GM21390 (cell line): Measurements from ENCODE around the gene EIF2S1.
A peak's percentile ranks its signal among the peaks of the same experiment; 100 is the strongest.
"Not testable (repeated sequence)": the region's sequence is repeated elsewhere in the genome, so short reads cannot be mapped to it uniquely, and the experiment has no call there.

Experiments used
- ATAC-seq: cut with Tn5 transposase; IDR thresholded peaks from one replicate; pipeline ENCODE4 v1.9.1; 2021; ENCODE audit not compliant: unreplicated experiment

EIF2S1 gene

DNA sequence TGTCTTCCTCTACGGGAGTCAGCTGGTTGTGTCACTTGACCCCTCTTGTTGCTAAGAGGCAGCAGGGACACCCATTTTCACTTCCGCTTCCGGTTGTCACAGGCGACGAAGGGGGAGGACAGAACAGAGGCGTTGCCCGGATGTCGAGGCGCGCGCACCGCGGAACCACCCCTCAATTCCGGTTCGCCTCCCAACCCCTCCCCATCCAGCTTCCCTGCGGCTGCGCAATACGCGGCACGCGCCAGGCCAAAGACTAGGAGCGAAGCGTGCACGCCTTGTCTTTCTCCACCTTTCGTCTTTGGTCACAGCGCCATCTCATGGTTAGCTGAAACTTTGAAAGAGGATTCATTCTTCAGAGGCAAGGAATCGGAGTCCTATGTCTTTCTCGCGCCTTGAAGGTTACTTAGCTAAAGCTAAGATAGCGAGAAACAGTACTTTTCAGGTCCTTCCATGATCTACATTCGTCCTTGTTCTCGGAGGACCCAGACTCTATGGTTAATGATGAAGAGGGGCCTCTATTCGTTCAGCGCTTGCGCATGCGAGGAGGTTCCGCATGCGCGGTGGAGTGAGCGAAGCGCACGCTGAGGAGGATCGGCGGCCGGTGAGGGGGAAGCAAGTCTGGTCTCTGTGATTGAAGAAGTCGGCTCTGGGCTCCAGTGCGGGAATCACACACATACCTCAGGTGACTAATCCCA, at the start of gene EIF2S1, which contains the start of gene ATP6V1D:
EIF2S1 (plus strand) TSS at position 554 of the 695 bp plus-strand sequence. CDS start 4,440 bp downstream, outside the sequence.
ATP6V1D (minus strand) TSS at position 30 of the 695 bp plus-strand sequence. CDS start 106 bp downstream, outside the sequence.
- ATAC-seq, result peak; percentile 87

DNA sequence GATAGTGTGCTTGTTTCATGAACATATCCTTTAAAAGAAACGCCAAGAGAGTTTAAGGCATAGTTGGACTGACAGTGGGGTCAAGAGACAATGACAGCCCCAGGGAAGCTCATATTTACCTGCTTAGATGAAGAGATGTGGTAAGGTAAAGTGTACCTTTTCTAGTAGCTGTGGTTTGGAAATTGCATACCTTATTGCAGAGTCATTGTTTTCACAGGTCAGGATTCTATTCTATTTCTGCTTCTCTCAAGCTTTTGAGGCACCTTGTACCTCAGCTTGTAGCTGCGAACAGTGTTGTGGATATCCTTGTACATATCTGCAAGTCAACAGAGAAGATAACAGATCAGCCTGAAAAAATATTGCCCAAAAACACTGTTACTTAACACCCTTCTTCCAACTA, 48.3 kb upstream of the EIF2S1 start:
- ATAC-seq, result no peak

DNA sequence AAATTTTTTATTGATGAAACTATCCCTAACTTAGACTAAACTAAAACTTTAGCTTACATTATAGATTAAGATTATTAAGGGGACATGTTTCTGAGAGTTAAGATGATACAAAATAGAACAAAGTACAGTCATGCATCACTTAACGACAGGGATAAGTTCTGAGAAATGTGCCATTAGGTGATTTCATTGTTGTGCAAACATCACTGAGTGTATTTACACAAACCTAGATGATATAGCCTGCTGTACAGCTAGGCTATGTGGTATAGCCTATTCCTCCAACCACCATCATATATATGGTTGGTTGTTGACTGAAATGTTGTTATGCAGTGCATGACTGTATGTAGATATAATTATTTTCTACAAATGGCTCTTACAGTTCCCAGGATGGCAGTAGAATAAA, 47.0 kb upstream of the EIF2S1 start:
- no peak for ATAC-seq

DNA sequence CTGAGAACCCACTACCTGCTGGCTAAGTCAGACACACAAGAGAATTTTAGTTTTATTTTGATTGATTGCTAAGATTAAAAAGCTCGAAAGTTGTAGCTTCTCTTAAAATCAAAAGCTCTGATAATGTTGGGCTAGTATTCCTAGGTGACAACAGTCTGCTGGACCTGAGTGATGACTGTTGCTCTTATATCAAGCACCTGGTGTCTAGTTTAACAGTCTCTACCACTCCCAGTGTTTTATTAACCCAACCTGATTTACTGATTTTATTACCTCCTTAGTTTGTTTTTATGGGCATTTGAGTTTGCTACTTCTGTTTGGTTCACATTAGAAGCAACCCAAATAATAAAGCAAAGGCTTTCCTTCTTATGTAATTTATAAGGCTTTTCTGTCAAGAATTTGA, 42.3 kb upstream of the EIF2S1 start:
- no peak for ATAC-seq

DNA sequence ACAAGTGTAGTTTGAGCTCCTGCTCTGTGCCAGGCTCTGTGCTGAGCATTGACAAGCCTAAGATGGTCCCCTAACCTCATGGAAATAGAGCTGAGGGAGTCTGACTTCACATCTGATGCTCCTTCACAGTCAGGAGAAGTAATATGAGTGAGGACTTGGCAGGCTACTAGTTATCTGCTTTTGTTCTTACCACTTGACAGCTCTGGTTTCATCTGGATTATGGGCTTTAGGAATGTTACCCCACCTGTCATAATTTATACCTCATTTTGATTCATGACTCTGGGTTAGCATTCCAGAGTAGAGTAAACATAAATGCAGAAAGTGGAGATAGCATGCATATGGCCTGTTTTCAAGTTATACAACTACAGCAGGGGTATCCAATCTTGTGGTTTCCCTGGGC, 41.0 kb upstream of the EIF2S1 start:
- no peak for ATAC-seq

DNA sequence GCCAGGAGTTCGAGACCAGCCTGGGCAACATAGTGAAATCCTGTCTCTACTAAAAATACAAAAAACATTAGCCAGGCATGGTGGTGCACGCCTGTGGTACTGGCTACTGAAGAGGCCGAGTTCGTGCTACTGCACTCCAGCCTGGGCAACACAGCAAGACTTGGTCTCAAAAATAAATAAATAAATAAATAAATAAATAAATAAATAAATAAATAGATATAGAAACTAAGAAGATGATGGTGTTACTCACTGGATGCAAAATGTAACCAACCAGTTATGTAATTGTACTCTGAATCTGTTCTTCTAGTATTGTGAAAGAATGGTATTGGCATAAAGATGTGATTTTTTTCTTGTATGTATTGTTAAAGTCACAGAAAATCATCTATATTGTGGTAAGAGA, 30.5 kb upstream of the EIF2S1 start:
- not testable (repeated sequence) for ATAC-seq

DNA sequence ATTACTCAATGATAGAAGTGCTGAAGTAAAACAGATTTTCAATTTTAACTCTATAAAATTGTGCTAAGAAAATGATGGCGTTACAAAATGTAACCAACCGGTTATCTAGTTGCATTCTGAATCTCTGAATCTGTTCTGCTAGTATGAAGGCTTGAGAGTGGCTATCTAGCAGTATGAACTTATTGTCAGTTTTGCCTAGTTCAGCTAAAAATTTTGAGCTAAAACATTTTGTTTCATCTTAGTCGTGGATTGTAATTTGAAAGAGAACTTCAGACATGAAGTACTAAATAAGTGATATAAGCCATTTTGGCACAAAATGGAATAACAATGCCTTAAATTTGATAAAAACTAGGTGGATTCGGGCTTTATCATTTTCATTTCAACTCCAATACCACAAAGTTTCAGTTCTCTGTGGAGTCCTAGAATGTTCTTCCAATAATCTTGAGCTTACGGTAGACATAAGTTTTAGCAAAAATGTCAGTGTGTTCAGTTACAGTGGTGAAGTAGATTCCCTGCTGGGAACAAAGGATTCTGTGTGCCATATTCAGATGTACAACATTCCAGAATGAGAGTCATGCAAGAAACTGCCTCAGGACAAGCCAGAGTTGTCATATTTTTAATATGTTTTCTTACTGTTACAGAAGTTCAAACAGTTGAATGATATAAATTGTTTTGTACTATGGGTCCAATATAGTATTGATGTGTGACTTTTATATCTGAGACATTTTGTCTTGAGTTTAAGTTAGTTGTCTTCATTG, 28.6 kb upstream of the EIF2S1 start:
- ATAC-seq, result no peak

DNA sequence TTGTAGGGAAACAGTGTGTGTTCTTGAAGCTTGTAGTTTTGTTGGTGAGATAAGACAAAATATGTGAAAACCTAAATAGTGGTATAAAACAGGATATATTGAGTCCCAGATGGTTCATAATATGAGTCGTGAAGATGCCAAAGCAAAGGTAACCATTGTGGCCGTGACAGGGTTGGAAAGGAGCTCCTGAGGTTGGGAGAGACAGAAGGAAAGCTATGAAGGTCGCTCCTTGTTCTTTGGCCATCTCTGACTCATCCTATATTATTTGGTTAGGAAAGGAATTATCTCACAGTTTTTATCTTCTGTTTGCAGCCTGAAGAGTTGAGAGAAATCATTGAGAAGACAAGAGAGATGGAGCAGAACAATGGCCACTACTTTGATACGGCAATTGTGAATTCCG, 27.7 kb upstream of the EIF2S1 start:
- no peak for ATAC-seq

DNA sequence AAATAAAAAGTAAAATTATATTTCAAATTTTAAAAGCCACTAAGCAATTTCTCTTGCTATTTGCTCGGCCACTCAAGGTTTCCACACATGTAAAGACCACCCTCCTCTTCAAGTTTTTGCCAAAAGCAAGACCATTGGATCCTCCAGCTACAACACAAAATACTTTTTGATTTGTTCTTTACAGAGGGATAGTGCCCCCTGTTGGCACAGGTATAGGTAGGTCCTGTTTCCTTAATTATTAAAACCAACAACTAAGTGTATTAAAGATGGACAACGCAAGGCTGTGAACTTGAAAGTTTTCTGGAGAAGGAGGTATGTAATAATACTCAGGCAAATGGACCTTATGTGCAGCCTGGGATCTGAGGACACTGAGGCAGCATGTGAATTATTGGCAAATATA, 24.3 kb upstream of the EIF2S1 start:
- ATAC-seq, result no peak

DNA sequence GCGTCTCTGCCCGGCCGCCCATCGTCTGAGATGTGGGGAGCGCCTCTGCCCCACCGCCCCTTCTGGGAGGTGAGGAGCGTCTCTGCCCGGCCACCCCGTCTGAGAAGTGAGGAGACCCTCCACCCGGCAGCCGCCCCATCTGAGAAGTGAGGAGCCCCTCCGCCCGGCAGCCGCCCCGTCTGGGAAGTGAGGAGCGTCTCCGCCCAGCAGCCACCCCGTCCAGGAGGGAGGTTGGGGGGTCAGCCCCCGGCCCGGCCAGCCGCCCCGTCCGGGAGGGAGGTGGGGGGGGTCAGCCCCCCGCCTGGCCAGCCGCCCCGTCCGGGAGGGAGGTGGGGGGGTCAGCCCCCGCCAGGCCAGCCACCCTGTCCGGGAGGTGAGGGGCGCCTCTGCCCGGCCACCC, 18.9 kb upstream of the EIF2S1 start:
- not testable (repeated sequence) for ATAC-seq

DNA sequence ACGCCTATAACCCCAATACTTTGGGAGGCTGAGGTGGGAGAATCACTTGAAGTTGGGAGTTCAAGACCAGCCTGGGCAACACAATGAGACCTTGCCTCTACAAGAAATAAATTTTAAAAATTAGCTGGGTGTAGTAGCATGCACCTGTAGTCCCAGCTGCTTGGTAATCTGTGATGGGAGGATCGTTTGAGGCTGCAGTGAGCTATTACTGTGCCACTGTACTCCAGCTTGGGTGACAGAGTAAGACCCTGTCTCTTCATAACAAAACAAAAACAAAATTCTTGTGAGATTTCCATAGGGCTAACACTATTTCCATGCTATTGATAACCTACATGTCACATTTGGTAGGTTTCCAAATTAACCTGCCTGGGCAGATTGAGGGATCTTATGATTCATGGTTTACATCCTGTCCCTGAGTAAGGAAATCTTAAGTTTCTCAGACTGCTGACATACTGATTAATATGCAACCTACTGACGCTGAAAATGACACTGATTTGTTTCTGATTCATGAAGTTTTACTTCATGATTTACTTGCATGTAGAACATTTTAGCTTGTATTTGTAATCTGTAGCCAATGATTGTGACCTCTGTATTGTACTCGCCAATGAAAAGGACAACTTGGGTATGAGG, 16.4 kb upstream of the EIF2S1 start:
- no peak for ATAC-seq

DNA sequence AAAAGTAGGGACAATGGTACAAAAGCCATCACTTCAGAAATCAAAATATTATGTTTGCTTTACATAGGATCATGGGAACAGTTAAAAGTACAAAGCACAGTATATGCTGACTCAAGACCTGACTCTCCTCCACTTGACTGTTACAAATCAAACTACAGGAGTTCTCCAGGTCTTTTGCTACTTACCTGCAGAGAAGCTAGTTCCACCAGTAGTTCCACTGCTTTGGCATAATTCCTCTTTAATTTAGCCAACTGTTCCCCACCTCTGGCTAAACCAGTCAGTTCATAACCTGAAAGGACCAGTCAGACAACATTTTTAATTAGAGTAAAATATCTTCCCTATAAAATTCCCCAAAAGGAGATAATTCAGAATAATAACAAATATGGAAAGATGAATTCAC, 14.5 kb upstream of the EIF2S1 start:
- no peak for ATAC-seq

DNA sequence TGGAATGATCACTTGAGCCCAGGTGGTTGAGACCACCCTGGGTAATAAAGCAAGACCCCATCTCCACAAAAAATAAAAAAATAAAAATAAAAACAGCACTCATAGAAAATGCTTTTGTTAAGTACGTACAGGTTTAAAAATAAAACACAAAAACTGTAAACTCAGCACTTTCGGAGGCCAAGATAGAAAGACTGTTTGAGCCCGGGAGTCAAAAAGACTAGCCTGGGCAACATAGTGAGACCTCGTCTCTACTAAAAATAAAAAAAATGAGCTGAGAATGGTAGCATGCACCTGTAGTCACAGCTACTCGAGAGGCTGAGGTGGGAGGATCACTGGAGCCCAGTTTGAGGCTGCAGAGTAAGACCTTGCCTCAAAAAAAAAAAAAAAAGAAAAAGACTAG, 8.1 kb upstream of the EIF2S1 start:
- no peak for ATAC-seq

DNA sequence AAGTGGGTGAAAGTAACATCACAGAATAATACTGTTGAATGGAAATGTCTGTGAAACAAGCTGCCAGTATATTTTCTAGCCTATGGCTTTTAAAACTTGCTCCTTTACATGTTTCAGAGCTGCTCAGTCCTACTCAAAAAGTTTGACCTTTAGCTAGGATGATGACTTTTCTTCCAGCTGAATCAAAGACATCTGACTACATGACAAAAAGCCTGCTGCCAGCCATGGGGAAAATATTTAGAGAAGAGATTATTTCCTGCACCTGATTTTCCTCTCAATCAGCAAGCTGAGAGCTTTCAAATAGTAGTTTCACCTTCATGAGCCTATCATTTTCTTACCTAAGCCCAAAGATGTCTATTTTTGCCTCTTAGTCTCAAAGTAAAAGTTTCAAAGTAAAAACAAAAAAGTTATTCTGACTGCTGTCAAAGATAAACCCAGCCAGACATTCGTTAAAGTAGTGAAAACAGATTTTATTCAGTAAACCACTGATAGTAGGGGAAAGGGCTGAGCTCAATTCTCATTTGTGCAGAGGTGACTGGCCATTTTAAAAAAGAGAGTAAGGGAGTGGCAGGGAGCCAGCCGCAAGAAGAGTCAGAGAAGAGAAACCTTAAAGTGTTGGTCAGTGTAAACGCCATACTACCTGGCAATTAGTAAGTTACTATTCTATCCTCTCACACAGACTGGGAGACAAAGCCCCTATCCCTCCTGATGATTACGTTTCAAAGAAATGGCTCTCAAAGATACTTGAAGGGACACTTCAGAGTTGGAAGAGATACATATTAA, 2.8 kb upstream of the EIF2S1 start:
- ATAC-seq, result no peak

DNA sequence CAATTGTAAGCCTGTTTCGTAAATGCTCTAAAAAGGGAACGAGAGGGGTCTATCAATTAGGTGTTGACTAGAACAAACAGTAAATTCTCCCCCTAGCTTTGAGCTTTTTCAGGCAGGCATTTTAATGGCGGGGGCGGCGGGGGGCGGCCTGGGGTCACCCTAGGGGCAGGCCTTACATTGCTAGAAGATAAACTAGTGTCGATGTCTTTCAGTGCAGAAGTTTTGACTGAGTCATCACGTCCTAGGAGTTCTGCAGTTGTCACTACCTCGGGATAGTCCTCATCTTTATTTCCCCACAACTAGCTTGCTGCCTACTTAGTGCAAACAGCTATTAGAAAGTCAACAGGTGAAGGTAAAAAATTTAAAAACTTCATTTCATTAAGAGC, 2.2 kb upstream of the EIF2S1 start:
- no peak for ATAC-seq

DNA sequence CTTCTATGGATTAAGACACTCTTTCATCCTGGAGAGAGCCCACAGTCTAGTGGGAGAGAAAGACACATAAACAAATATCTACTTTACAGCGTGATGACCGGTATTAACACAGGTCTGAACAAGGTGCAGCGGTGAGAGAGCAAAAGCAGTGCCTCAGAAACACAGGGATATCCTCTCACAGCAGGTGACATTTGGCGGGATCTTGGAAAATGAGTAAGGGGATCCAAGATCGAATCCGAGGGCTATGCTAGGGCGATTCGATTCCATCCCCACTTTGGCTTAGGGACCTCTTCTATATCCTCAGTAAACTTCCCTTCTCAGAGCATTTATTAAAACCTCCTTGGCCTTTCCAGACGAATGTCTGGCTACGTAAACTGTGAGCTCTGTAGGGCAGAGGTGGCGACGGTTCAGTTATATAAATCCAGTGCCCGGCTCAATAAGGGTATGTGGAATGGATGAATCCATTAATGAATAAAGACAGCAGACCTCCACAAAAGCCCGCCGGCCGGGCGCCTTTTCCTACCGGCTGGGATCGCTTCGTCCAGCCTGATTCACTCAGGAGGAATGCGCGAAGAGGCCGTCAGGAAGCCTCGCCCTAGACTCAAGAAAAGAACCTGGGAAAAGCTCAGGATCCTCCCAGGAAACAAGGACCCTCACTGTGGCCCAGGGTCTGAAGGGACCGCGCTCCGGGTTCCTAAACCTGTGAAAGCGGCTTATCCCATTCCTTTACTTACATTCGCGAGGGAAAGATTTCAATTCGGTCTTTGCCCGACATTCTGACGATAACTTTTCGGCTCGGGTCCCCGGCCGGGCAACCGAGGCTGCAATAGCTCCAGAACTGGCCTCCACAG, 979 bp upstream of the EIF2S1 start:
- no peak for ATAC-seq

DNA sequence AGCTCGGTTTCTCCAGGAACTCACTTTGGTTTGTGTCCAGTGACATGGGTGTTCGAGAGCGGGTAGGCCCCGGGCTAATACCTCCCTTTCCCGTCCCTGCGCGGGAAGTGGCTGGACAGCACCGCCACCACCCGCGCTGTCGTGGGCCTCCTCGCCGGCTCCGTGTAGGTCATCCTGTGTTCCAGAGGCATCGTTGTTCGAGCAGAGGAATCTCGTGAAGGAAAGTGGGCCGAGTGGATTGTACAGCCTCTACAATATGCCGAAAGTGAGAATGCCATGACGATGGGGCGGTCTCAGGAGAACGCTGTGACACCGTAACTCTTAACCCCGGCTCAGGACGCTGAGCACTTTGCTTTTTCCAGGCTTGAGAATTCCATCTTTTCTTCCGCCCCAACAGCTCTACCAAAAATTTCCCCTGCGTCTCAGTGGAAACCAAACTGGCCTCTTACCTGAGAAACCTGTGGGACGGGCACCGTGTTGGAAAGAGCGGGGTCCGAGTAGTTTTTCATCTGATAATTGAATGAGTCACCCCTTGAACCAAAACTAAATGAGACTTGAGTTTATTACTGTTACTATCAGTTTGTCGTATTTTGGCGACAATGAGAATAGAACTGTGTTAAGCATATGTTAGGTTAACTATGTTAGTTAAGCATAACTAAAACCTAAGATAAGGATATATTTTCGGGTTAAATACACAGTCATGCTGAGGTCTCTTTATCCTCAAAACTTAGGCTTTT, 510 bp downstream of the EIF2S1 start:
- ATAC-seq, result peak; percentile 28

DNA sequence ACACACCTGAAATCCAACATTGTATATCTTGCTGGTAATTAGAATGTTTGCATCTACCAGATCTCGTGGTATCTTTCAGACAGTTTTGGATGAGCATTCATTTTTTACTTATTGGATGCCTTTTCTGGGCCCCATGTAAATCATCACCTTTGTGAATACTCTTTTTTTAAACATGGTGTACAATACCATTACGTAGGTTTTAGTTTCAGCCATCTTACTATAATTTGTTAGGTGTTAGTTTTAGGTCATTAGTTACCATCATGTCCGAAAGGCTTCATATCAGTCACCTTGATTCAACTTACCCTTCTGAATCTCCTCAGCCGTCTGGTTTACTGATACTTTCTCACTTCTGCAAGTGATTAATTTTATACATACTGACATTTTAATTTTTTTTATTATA, 5.3 kb downstream of the EIF2S1 start:
- no peak for ATAC-seq

DNA sequence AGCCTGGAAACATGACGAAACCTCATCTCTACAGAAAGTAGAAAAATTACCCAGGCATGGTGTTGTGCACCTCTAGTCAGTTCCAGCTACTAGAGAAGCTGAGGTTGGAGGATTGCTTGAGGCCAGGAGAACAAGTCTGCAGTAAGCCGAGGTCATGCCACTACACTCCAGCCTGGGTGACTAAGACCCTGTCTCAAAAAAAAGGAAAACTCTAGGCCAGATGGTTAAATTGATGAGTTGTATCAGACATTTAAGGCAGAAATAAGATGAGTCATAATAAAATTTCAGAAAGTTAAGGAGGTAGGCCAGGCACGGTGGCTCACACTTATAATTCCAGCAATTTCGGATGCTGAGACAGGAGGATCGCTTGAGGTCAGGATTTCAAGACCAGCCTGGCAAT, 10.7 kb downstream of the EIF2S1 start:
- no peak for ATAC-seq
